ENCODE data around the gene MLXIP. TPM values are rescaled to one million over a fixed set of nuclear protein-coding genes. Genes with fewer than 3 reads are reported as not detected.

The MLXIP gene
- total RNA-seq, 1 experiment from 2014 or later: 46.3 TPM

DNA sequence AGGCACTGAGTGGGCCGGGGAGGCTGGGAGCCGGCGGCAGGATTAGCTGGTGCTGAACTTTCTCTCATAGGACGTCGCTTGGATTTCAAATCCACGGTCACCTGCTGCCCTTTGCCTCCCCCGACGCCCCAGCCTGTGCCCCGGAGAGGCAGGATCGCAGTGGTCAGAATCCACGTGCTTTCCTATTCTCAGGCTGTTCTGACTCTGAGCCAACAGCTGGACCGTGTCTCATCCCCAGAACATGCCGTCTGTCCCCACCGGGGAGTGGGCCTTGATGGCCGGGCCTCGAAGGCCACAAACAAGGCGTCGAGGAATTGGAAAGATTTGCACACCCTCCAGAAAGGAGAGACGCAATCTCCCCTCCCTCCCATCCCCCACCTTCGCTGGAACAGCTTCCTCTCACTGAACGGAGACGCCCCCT, 18.5 kb upstream of the MLXIP start (continued):
- TF ChIP-seq, protein P1, sequence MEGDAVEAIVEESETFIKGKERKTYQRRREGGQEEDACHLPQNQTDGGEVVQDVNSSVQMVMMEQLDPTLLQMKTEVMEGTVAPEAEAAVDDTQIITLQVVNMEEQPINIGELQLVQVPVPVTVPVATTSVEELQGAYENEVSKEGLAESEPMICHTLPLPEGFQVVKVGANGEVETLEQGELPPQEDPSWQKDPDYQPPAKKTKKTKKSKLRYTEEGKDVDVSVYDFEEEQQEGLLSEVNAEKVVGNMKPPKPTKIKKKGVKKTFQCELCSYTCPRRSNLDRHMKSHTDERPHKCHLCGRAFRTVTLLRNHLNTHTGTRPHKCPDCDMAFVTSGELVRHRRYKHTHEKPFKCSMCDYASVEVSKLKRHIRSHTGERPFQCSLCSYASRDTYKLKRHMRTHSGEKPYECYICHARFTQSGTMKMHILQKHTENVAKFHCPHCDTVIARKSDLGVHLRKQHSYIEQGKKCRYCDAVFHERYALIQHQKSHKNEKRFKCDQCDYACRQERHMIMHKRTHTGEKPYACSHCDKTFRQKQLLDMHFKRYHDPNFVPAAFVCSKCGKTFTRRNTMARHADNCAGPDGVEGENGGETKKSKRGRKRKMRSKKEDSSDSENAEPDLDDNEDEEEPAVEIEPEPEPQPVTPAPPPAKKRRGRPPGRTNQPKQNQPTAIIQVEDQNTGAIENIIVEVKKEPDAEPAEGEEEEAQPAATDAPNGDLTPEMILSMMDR (IDR thresholded peaks at IDR 0.05 in 2 of 3, conservative IDR thresholded peaks at IDR 0.05 in 1 of 3; ENCODE audit: borderline replicate concordance in 1 of 3, insufficient read depth in 1 of 3, low read depth in 2 of 3, low read length in 2 of 3): no peak
- TF ChIP-seq TCF7L2 (IDR thresholded peaks at IDR 0.05; ENCODE audit: borderline replicate concordance, extremely low read depth, insufficient read depth, insufficient read length): no peak
- no peak for TF ChIP-seq RAD21 (IDR thresholded peaks at IDR 0.05; ENCODE audit: low read depth)
- TF ChIP-seq ELF1 (IDR thresholded peaks at IDR 0.05; ENCODE audit: borderline replicate concordance, low read depth): no peak
- no peak for TF ChIP-seq SP1 (IDR thresholded peaks at IDR 0.05; ENCODE audit: low read depth)
- TF ChIP-seq POLR2AphosphoS5 (IDR thresholded peaks at IDR 0.05; ENCODE audit: low read depth, low read length): no peak
- no peak for TF ChIP-seq EGR1 (IDR thresholded peaks at IDR 0.05; ENCODE audit: low read depth)
- TF ChIP-seq ATF3 (IDR thresholded peaks at IDR 0.05): no peak
- TF ChIP-seq EZH2 (IDR thresholded peaks at IDR 0.05): no peak

- no peaks in the 10 kb centered on the region for H4K20me1 ChIP-seq (ENCODE audit: insufficient read depth)
- H3K36me3 ChIP-seq (ENCODE audit: control insufficient read depth in 1 of 2, insufficient read depth in 2 of 2, low read length in 2 of 2): peaks cover 6 to 15% of the 10 kb centered on the region in 2 experiments; a peak in 3 of 4 replicates
- H3K4me3 ChIP-seq (replicated peaks in 1 of 2; ENCODE audit: low read depth in 1 of 2, low read length in 2 of 2): no peak overlapping the region
- no peak overlapping the region for H3K4me2 ChIP-seq (ENCODE audit: low read length)
- H3K27ac ChIP-seq (ENCODE audit: low read depth, low read length): no peak overlapping the region
- DNase-seq (ENCODE audit: low read depth, low spot score) (no peak), ATAC-seq (no peak)
- H3K27me3 ChIP-seq (ENCODE audit: insufficient read depth, low read length): no peaks in the 10 kb centered on the region
- H3K9me3 ChIP-seq (ENCODE audit: control insufficient read depth in 1 of 2, insufficient read depth in 1 of 2, low read depth in 1 of 2, low read length in 2 of 2): no peaks in the 10 kb centered on the region
- peaks cover 25 to 37% of the 10 kb centered on the region in 2 experiments for H3K4me1 ChIP-seq (ENCODE audit: control insufficient read depth in 1 of 2, insufficient read depth in 2 of 2, low read length in 2 of 2)
- CTCF ChIA-PET: no interaction called here
- H3K9ac ChIP-seq (ENCODE audit: low read length): no peak overlapping the region
- peaks cover 21% of the 10 kb centered on the region for H3K79me2 ChIP-seq (ENCODE audit: insufficient read depth, low read length)
- TF ChIP-seq ELF1 (IDR thresholded peaks at IDR 0.05; ENCODE audit: borderline replicate concordance, low read depth): no peak
- TF ChIP-seq ZFX (IDR thresholded peaks at IDR 0.05): no peak
- TF ChIP-seq TCF7L2 (IDR thresholded peaks at IDR 0.05; ENCODE audit: borderline replicate concordance, extremely low read depth, insufficient read depth, insufficient read length): no peak
- TF ChIP-seq SP1 (IDR thresholded peaks at IDR 0.05; ENCODE audit: low read depth): no peak
- no peak for TF ChIP-seq EZH2 (IDR thresholded peaks at IDR 0.05)
- no peak for TF ChIP-seq SRF (IDR thresholded peaks at IDR 0.05; ENCODE audit: low read depth)
- TF ChIP-seq, protein P1 (IDR thresholded peaks at IDR 0.05 in 2 of 3, conservative IDR thresholded peaks at IDR 0.05 in 1 of 3; ENCODE audit: borderline replicate concordance in 1 of 3, insufficient read depth in 1 of 3, low read depth in 2 of 3, low read length in 2 of 3): no peak
- TF ChIP-seq FOSL1 (IDR thresholded peaks at IDR 0.05; ENCODE audit: low read depth): no peak
- TF ChIP-seq POLR2A (IDR thresholded peaks at IDR 0.05; ENCODE audit: borderline replicate concordance, extremely low read depth, insufficient read depth, insufficient read length): no peak
- no peak for TF ChIP-seq SIN3A (IDR thresholded peaks at IDR 0.05; ENCODE audit: low read depth)
- no peaks in the 10 kb centered on the region for H3K9me2 ChIP-seq (ENCODE audit: insufficient read depth)
- RAD21 ChIA-PET (ENCODE audit: low non-redundant PET in 1 of 2, low total read pairs in 2 of 2, uncharacterized antibody in 2 of 2, unreplicated experiment in 2 of 2): no interaction called here
- intact Hi-C loops (cut with micrococcal nuclease): no loop called here
- no TSS peak for BruUV-seq (replicated peaks)
- POLR2A ChIA-PET: no interaction called here
- no peak overlapping the region for H2AFZ ChIP-seq (ENCODE audit: low read depth, low read length, poor library complexity, severe bottlenecking)
Observed at GRCh38 chr12:122061253-122061652, 17.3 kb upstream of the MLXIP start.

Data from HCT116 (cell line).